Measurements from ENCODE around the gene PUM1. TPM values are rescaled to one million over a fixed set of nuclear protein-coding genes. Genes with fewer than 3 reads are reported as not detected.

Gene PUM1
- total and polyA plus RNA-seq, 10 of the 15 experiments (the other 5 are each of a cell fraction or from before 2014, with no cell fraction given) = 21.4 to 75.3 (median 42.4) TPM

GRCh38 chr1:30915491-30916230 is 149.9 kb downstream of the PUM1 start (continued):
- TF ChIP-seq ZBTB11 (CRISPR knock-in tag; IDR thresholded peaks at IDR 0.05) = no peak

- ChIA-PET RAD21 (ENCODE audit: unreplicated experiment) (interaction anchor here (1.0 to 6.9 kb wide), 4 partner anchors 10 to 196 kb away, joined by 3 to 154 read pairs (median 4); no protein-coding TSS in a partner anchor), CTCF (interaction anchor here (1.0 to 8.7 kb wide), 7 partner anchors 14 to 195 kb away, joined by 3 to 303 read pairs (median 9); no protein-coding TSS in a partner anchor), SMC1A (ENCODE audit: uncharacterized antibody, unreplicated experiment) (interaction anchor here (0.9 to 6.7 kb wide), 5 partner anchors 9 to 135 kb away, joined by 3 to 160 read pairs (median 5); no protein-coding TSS in a partner anchor), POLR2A (no interaction called here)
- no peak overlapping the region for H3K4me2 ChIP-seq (ENCODE audit: control insufficient read depth, insufficient read depth)
- intact Hi-C loops (cut with micrococcal nuclease; ENCODE audit: unreplicated experiment) (no loop called here), in situ Hi-C loops (cut with MboI) (loop anchor here (5.0 to 10.0 kb wide), 3 partner anchors 113 to 1680 kb away; partner anchors contain the start of genes MECR and PTPRU)
- no peaks in the 10 kb centered on the region for H3K36me3 ChIP-seq (ENCODE audit: control insufficient read depth in 2 of 2, insufficient read depth in 2 of 2, low read length in 1 of 2)
- no peaks in the 10 kb centered on the region for H3K79me2 ChIP-seq (ENCODE audit: control insufficient read depth, insufficient read depth, low read length)
- no peak overlapping the region for H3K9ac ChIP-seq (ENCODE audit: control insufficient read depth, insufficient read depth, low read length)
- H3K27ac ChIP-seq (ENCODE audit: control insufficient read depth, insufficient read depth) = no peak overlapping the region
- no peaks in the 10 kb centered on the region for H3K4me1 ChIP-seq (ENCODE audit: control insufficient read depth, insufficient read depth, low read length)
- no peaks in the 10 kb centered on the region for H4K20me1 ChIP-seq (ENCODE audit: control insufficient read depth, insufficient read depth)
- no peak for ATAC-seq
- no peak for DNase-seq (ENCODE audit: low read depth, low spot score)
- H3K4me3 ChIP-seq = no peak overlapping the region
- H2AFZ ChIP-seq (ENCODE audit: control insufficient read depth, low read depth, low read length) = no peak overlapping the region
- no TSS peak for BruUV-seq (replicated peaks)
- H3K9me3 ChIP-seq (replicated peaks; ENCODE audit: control insufficient read depth, insufficient read depth, low read length) = no peaks in the 10 kb centered on the region
- no peak for FAIRE-seq
- H3K27me3 ChIP-seq (replicated peaks in 1 of 2; ENCODE audit: control insufficient read depth in 2 of 2, insufficient read depth in 2 of 2, low read length in 1 of 2) = no peaks in the 10 kb centered on the region
- 8% methylated on average over 4 of the region's 4 CpGs for WGBS (ENCODE audit: insufficient coverage, insufficient replicate concordance, low lambda C conversion rate, missing lambda C conversion rate)
- no peak for TF ChIP-seq RBBP5 (conservative IDR thresholded peaks at IDR 0.05)
- no peak for TF ChIP-seq RFX5 (IDR thresholded peaks at IDR 0.05; ENCODE audit: low read depth, low read length)
- no peak for TF ChIP-seq RELA (IDR thresholded peaks at IDR 0.05; ENCODE audit: borderline replicate concordance, partially characterized antibody)
- no peak for TF ChIP-seq RELB (IDR thresholded peaks at IDR 0.05; ENCODE audit: low read depth)
- TF ChIP-seq POU2F2 (IDR thresholded peaks at IDR 0.05; ENCODE audit: borderline replicate concordance, low read depth, low read length) = no peak
- no peak for TF ChIP-seq BMI1 (IDR thresholded peaks at IDR 0.05; ENCODE audit: borderline replicate concordance)
- TF ChIP-seq PML (IDR thresholded peaks at IDR 0.05; ENCODE audit: low read length) = no peak
- no peak for TF ChIP-seq MEF2A (IDR thresholded peaks at IDR 0.05; ENCODE audit: insufficient read depth, low read depth, low read length)
- no peak for TF ChIP-seq CBFB (IDR thresholded peaks at IDR 0.05; ENCODE audit: low read depth)
- TF ChIP-seq ZNF217 (IDR thresholded peaks at IDR 0.05) = no peak
- no peak for TF ChIP-seq NFXL1 (IDR thresholded peaks at IDR 0.05; ENCODE audit: borderline replicate concordance)
Measured at GRCh38 chr1:30914931-30915330, 150.6 kb downstream of the PUM1 start.

All from GM12878 (cell line).